ENCODE results near the gene MSX1.
"Not testable (repeated sequence)": the region's sequence is repeated elsewhere in the genome, so short reads cannot be mapped to it uniquely, and the experiment has no call there.

Gene MSX1

DNA sequence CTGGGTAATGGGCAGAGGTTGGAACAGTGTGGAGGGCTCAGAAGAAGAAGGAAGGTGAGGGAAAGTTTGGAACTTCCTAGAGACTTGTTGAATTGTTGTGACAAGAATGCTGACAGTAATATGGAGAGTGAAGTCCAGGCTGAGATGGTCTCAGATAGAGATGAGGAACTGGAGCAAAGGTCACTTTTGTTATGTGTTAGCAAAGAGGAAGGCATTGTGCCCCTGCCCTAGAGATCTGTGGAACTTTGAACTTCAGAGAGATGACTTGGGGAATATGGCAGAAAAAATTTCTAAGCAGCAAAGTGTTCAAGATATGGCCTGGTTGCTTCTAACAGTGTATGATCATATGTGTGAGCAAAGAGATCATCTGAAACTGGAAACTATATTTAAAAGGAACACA, 37.9 kb upstream of the MSX1 start:
- Histone ChIP-seq H3K27ac (ENCODE audit: low read length) (no peak overlapping the region), H3K36me3 (replicated peaks; ENCODE audit: low read depth, low read length) (no peaks in the 10 kb centered on the region), H3K9ac (ENCODE audit: low read length) (no peak overlapping the region), H3K27me3 (ENCODE audit: low read depth, low read length) (peaks cover 7% of the 10 kb centered on the region; the same call in 1 of the 2 replicates), H2AFZ (ENCODE audit: low read depth, low read length) (no peak overlapping the region), H3K4me2 (ENCODE audit: low read length) (no peak overlapping the region), H3K9me3 (ENCODE audit: insufficient read depth, low read length) (0 out of 2 replicates have a peak, but pooled peaks cover 7% of the 10 kb centered on the region), H3K4me1 (ENCODE audit: low read length) (no peaks in the 10 kb centered on the region), H3K4me3 (ENCODE audit: low read length) (no peak overlapping the region), H4K20me1 (ENCODE audit: insufficient read depth, low read length) (no peaks in the 10 kb centered on the region), H3K79me2 (ENCODE audit: low read length) (no peaks in the 10 kb centered on the region)
- TF ChIP-seq, protein P1, sequence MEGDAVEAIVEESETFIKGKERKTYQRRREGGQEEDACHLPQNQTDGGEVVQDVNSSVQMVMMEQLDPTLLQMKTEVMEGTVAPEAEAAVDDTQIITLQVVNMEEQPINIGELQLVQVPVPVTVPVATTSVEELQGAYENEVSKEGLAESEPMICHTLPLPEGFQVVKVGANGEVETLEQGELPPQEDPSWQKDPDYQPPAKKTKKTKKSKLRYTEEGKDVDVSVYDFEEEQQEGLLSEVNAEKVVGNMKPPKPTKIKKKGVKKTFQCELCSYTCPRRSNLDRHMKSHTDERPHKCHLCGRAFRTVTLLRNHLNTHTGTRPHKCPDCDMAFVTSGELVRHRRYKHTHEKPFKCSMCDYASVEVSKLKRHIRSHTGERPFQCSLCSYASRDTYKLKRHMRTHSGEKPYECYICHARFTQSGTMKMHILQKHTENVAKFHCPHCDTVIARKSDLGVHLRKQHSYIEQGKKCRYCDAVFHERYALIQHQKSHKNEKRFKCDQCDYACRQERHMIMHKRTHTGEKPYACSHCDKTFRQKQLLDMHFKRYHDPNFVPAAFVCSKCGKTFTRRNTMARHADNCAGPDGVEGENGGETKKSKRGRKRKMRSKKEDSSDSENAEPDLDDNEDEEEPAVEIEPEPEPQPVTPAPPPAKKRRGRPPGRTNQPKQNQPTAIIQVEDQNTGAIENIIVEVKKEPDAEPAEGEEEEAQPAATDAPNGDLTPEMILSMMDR (IDR thresholded peaks at IDR 0.05; ENCODE audit: low read depth, low read length): no peak
- TF ChIP-seq EZH2phosphoT487 (IDR thresholded peaks at IDR 0.05; ENCODE audit: low read depth): no peak

DNA sequence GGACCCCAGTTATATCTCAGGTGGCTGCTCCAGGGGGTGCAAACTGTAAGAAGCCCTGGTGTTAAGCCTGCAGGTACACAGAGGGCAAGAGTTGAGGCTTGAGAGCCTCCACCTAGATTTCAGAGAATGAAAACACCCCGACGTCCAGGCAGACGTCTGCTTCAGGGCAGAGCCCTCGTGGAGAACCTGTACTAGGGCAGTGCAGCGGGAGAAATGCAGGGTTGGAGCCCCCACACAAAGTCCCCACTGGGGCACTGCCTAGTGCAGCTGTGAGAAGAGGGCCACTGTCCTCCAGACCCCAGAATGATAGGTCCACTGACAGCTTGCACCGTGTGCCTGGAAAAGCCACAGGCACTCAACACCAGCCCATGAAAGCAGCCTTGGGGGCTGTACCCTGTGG, 37.2 kb upstream of the MSX1 start:
- not testable (repeated sequence) for H3K9ac ChIP-seq (ENCODE audit: low read length); H3K36me3 ChIP-seq (replicated peaks; ENCODE audit: low read depth, low read length); H2AFZ ChIP-seq (ENCODE audit: low read depth, low read length)

DNA sequence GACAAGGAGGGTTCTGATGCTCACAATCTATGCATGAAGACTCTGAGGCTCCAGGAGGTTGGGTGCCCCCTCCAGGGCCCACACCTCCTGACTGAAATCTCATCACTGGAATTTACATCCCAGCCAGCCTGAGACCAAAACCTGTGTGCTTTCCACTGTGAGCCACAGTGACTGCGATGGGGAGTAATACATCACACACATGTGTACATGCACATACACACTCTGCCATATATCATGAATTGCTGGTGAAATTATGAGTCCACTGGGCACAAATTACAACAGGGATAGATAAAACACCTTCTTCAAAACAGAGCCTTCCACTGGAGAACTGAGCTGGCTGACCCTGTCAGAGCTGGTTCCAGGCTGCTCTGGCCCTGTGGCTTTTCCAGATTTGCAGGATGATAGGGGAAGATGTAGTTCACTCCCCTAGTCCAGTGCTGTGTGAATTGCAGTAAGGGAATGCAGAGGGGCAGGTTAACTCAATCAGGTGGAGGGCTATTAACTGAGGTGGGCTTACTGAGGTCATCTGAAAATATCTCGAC, 35.8 kb upstream of the MSX1 start:
- Histone ChIP-seq H3K27me3 (ENCODE audit: low read depth, low read length) (peaks cover 13% of the 10 kb centered on the region; the same call in 1 of the 2 replicates), H2AFZ (ENCODE audit: low read depth, low read length) (no peak overlapping the region), H3K9me3 (ENCODE audit: insufficient read depth, low read length) (no peaks in the 10 kb centered on the region), H4K20me1 (ENCODE audit: insufficient read depth, low read length) (no peaks in the 10 kb centered on the region), H3K9ac (ENCODE audit: low read length) (no peak overlapping the region), H3K4me1 (ENCODE audit: low read length) (no peaks in the 10 kb centered on the region), H3K4me2 (ENCODE audit: low read length) (no peak overlapping the region), H3K4me3 (ENCODE audit: low read length) (no peak overlapping the region), H3K27ac (ENCODE audit: low read length) (no peak overlapping the region), H3K36me3 (replicated peaks; ENCODE audit: low read depth, low read length) (no peaks in the 10 kb centered on the region), H3K79me2 (ENCODE audit: low read length) (no peaks in the 10 kb centered on the region)
- TF ChIP-seq, protein P1 (IDR thresholded peaks at IDR 0.05; ENCODE audit: low read depth, low read length): no peak
- no peak for TF ChIP-seq EZH2phosphoT487 (IDR thresholded peaks at IDR 0.05; ENCODE audit: low read depth)

More for the DNA sequence above, 37.2 kb upstream of the MSX1 start:
- H3K4me2 ChIP-seq (ENCODE audit: low read length); H4K20me1 ChIP-seq (ENCODE audit: insufficient read depth, low read length); H3K4me1 ChIP-seq (ENCODE audit: low read length); H3K27me3 ChIP-seq (ENCODE audit: low read depth, low read length); H3K9me3 ChIP-seq (ENCODE audit: insufficient read depth, low read length); H3K4me3 ChIP-seq (ENCODE audit: low read length); H3K79me2 ChIP-seq (ENCODE audit: low read length); H3K27ac ChIP-seq (ENCODE audit: low read length): not testable (repeated sequence)

DNA sequence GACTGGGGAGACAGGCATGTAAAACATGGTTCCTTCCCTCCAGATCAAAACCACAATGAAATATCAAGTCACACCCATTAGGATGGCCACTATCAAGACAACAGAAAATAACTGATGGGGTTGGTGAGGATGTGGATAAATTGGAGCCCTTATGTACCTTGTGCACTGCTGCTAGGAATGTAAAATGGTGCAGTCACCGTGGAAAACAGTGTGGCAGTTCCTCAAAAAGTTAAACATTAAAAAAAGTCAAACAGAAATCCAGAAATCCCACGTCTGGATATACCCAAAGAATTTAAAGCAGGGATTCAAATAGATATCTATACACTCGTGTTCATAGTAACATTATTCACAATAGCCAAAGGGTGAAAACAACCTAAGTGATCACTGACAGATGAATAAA, 35.2 kb upstream of the MSX1 start:
- H2AFZ ChIP-seq (ENCODE audit: low read depth, low read length): no peak overlapping the region
- no peak overlapping the region for H3K27ac ChIP-seq (ENCODE audit: low read length)
- no peaks in the 10 kb centered on the region for H3K9me3 ChIP-seq (ENCODE audit: insufficient read depth, low read length)
- no peak overlapping the region for H3K9ac ChIP-seq (ENCODE audit: low read length)
- H3K27me3 ChIP-seq (ENCODE audit: low read depth, low read length): peaks cover 18% of the 10 kb centered on the region
- TF ChIP-seq, protein P1 (IDR thresholded peaks at IDR 0.05; ENCODE audit: low read depth, low read length): no peak
- TF ChIP-seq EZH2phosphoT487 (IDR thresholded peaks at IDR 0.05; ENCODE audit: low read depth): no peak
- no peaks in the 10 kb centered on the region for H3K4me1 ChIP-seq (ENCODE audit: low read length)
- H4K20me1 ChIP-seq (ENCODE audit: insufficient read depth, low read length): no peaks in the 10 kb centered on the region
- H3K79me2 ChIP-seq (ENCODE audit: low read length): no peaks in the 10 kb centered on the region
- no peak overlapping the region for H3K4me3 ChIP-seq (ENCODE audit: low read length)
- H3K4me2 ChIP-seq (ENCODE audit: low read length): no peak overlapping the region
- H3K36me3 ChIP-seq (replicated peaks; ENCODE audit: low read depth, low read length): no peaks in the 10 kb centered on the region

All from OCI-LY3 (cell line).